AG09309 (cell line): Measurements from ENCODE around the gene ANAPC2.
A peak's percentile ranks its signal among the peaks of the same experiment; 100 is the strongest.

Source experiments
- DNase-seq: peaks from one replicate; pipeline ENCODE4 v3.0.0-alpha.2; 2010; ENCODE audit warnings: low read depth
- H3K4me3 ChIP-seq: 2 replicates; pipeline ENCODE4 v1.5.1; 2011; ENCODE audit warnings: mild to moderate bottlenecking, low read depth, low read length, moderate library complexity; ENCODE audit not compliant: control insufficient read depth
- TF ChIP-seq, protein P1 (sequence below): IDR thresholded peaks from 2 replicates; pipeline ENCODE4 v1.5.1; 2011; ENCODE audit warnings: mild to moderate bottlenecking, low read depth, low read length, inconsistent platforms; ENCODE audit not compliant: insufficient read depth, control insufficient read depth; ENCODE audit errors: missing control alignments

ANAPC2 gene

DNA sequence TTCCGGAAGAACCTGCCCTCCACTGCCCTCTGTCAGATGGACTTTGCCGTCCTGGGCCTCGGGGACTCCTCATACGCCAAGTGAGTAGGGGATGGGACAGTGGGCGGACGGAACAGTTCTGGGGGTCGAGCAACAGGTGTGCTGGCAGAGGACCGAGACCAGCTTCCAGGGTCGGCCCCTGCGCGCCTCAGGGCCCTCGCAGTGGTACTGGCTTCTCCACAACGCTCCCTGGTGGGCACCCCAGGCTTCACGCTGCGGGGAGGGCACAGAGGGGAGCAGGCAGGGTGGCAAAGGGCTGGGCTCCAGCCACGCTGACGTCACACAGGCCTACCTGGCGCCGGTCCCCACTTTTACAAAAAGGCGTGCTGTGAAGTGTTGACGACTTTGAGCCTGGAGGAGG, 24.2 kb upstream of the ANAPC2 start:
- TF ChIP-seq, protein P1, sequence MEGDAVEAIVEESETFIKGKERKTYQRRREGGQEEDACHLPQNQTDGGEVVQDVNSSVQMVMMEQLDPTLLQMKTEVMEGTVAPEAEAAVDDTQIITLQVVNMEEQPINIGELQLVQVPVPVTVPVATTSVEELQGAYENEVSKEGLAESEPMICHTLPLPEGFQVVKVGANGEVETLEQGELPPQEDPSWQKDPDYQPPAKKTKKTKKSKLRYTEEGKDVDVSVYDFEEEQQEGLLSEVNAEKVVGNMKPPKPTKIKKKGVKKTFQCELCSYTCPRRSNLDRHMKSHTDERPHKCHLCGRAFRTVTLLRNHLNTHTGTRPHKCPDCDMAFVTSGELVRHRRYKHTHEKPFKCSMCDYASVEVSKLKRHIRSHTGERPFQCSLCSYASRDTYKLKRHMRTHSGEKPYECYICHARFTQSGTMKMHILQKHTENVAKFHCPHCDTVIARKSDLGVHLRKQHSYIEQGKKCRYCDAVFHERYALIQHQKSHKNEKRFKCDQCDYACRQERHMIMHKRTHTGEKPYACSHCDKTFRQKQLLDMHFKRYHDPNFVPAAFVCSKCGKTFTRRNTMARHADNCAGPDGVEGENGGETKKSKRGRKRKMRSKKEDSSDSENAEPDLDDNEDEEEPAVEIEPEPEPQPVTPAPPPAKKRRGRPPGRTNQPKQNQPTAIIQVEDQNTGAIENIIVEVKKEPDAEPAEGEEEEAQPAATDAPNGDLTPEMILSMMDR: no peak
- no peak overlapping the region for H3K4me3 ChIP-seq
- DNase-seq: no peak

DNA sequence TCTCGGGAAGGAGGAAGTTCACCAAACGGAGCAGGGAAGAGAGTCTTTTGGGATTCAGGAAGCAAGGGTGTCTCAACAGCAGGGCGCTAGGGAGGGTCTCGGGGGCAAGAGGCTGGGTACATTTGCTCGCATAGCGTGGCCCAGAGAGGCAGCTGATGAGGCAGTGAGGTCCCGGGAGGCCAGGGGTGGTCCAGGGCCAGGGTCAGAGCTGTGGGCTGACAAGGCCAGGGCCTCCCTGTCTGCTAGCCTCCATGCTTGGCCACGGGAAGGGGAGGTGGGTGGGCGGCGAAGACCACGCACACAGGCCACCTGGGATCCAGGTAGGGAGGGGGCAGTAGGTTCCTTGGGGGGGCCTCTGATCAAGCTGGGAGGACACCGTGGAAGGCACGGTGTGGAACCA, 23.2 kb upstream of the ANAPC2 start:
- no peak for DNase-seq
- no peak overlapping the region for H3K4me3 ChIP-seq
- TF ChIP-seq, protein P1: no peak

DNA sequence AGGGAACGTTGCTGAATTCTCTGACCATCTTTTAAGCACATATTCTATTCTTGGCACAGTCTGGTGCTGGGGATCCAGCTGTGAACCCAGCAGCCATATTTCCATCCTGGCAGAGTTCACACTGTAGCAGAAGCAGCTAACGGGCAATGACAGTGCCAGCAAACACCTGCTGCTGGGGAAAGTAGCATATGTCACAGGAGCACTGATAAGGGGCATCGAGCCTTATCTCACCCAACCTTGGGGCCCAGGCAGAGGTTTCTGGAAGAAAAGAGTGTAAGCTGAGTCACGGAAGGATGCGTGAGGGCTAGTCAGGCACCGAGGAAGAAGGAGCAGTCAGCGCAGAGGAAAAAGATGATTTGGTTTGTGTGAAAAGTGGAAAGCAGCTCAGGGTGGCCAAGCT, 18.2 kb upstream of the ANAPC2 start:
- TF ChIP-seq, protein P1: no peak
- peak overlapping the region; percentile 81; the same call in 1 of the 2 replicates for H3K4me3 ChIP-seq
- no peak for DNase-seq

DNA sequence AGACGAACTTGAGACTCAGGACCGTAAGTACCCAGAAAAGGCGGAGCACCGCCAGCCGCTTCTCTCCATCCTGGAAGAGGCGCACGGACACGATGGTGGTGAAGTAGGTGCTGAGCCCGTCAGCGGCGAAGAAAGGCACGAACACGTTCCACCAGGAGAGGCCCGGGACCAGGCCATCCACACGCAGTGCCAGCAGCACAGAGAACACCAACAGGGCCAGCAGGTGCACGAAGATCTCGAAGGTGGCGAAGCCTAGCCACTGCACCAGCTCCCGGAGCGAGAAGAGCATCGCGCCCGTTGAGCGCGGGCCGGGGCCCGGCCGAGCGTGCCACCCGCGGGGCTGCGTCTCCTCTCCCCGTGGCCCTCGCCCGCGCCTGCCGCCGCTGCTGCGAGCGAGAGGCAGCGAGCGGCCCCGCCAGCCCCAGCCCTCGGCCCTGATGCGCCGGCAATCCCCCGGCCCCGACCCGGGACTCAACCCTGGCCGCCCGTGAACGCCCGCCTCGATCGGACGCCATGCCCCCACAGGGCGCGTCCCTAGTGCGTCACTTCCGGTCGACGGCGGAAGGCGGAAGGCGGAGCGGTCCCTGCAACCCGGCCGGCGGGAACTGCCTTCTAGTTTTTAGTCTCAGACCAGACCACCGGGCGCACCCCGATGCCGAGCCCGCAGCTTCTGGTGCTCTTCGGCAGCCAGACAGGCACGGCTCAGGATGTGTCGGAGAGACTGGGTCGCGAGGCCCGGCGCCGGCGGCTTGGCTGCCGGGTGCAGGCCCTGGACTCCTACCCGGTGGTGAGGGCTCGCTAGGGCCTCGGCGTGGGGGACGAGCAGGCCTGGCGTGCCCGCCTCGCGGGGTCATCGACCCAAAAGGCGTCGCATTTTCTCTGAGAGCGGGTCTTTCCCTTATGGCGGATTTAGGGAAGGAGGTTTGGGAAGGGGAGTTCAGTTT, 17.0 kb upstream of the ANAPC2 start, which contains the start of the genes NDOR1 and TMEM203:
Gene NDOR1 (plus strand): TSS at position 575 of the 944 bp plus-strand sequence. CDS start 78 bp downstream, at position 653.
Gene TMEM203 (minus strand): TSS at position 523 of the 944 bp plus-strand sequence. CDS start 234 bp downstream, at position 289.
- no peak for DNase-seq
- TF ChIP-seq, protein P1: no peak
- H3K4me3 ChIP-seq: peak within 1 kb of the TSS; percentile 81

DNA sequence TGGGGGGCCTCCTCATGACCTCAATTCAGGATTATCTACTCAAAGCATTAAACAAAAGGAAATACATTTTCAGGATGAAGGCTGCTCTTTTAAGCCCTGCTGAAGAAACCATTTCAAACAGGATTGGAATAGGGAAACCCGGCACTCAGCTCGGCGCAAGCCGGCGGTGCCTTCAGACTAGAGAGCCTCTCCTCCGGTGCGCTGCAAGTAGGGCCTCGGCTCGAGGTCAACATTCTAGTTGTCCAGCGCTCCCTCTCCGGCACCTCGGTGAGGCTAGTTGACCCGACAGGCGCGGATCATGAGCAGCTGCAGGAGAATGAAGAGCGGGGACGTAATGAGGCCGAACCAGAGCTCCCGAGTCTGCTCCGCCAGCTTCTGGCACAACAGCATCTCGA, 16.4 kb upstream of the ANAPC2 start:
- DNase-seq: no peak
- TF ChIP-seq, protein P1: no peak
- peak overlapping the region; percentile 81 for H3K4me3 ChIP-seq

DNA sequence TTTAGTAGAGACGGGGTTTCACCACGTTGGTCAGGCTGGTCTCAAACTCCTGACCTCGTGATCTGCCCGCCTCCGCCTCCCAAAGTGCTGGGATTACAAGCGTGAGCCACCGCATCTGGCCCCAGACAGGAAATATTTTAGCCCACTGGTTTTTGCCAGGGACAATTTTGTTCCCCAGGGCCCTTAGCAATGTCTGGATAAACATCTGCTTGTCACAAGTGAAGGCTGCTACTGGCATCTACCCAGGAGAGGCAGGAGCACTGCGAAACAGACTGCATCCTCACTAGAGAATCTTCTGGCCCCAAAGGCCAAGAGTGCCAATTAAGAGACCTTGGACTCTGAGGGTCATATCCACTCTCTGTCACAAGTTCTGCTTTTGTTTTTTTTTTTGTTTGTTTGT, 14.6 kb upstream of the ANAPC2 start:
- H3K4me3 ChIP-seq: no peak overlapping the region
- TF ChIP-seq, protein P1: no peak
- no peak for DNase-seq
